Measurements from ENCODE around the gene EVC2.

EVC2 gene

GRCh38 chr4:5566526-5566925 lies 141.8 kb downstream of the EVC2 start:
- no peak for DNase-seq

GRCh38 chr4:5563856-5564255 lies 144.5 kb downstream of the EVC2 start:
- no peak for DNase-seq

- DNase-seq: no peak
Observed at GRCh38 chr4:5562476-5562875, 145.9 kb downstream of the EVC2 start.

GRCh38 chr4:5561286-5561685 lies 147.1 kb downstream of the EVC2 start:
- no peak for DNase-seq

GRCh38 chr4:5558502-5558901 lies 149.9 kb downstream of the EVC2 start:
- no peak for DNase-seq

GRCh38 chr4:5554376-5554775 lies 154.0 kb downstream of the EVC2 start:
- no peak for DNase-seq

GRCh38 chr4:5553801-5554200 lies 154.6 kb downstream of the EVC2 start:
- DNase-seq: no peak

GRCh38 chr4:5552451-5552850 lies 155.9 kb downstream of the EVC2 start:
- no peak for DNase-seq

- no peak for DNase-seq
Observed at GRCh38 chr4:5547651-5548249, 160.6 kb downstream of the EVC2 start.

GRCh38 chr4:5545271-5545670 lies 163.1 kb downstream of the EVC2 start:
- DNase-seq: no peak

GRCh38 chr4:5544762-5545161 lies 163.6 kb downstream of the EVC2 start:
- DNase-seq: no peak

- no peak for DNase-seq
Observed at GRCh38 chr4:5543681-5544080, 164.7 kb downstream of the EVC2 start.

GRCh38 chr4:5541169-5541568 lies 167.2 kb downstream of the EVC2 start:
- no peak for DNase-seq

- no peak for DNase-seq
Observed at GRCh38 chr4:5539584-5539983, 168.8 kb downstream of the EVC2 start.

- no peak for DNase-seq
Observed at GRCh38 chr4:5532100-5532499, 176.3 kb downstream of the EVC2 start.

- DNase-seq: no peak
Observed at GRCh38 chr4:5528031-5528436, 180.3 kb downstream of the EVC2 start.

- no peak for DNase-seq
Observed at GRCh38 chr4:5527211-5527610, 181.1 kb downstream of the EVC2 start.

- no peak for DNase-seq
Observed at GRCh38 chr4:5526080-5526846, 182.1 kb downstream of the EVC2 start.

GRCh38 chr4:5524446-5525299 lies 183.7 kb downstream of the EVC2 start:
- DNase-seq: no peak

- DNase-seq: no peak
Observed at GRCh38 chr4:5517372-5517771, 191.0 kb downstream of the EVC2 start.

- DNase-seq: no peak
Observed at GRCh38 chr4:5515646-5516045, 192.7 kb downstream of the EVC2 start.
